Subcutaneous abdominal adipose tissue (tissue), 5 donors: ENCODE data around the gene TCHHL1.

Source experiments
- H3K27ac ChIP-seq: one replicate; pipeline ENCODE4 v1.7.0; 2013; ENCODE audit warnings: low read depth, mild to moderate bottlenecking, inconsistent platforms, low read length, moderate library complexity
- H3K27me3 ChIP-seq, 5 donors: one replicate each; pipeline ENCODE4 v1.7.0; 2013; ENCODE audit warnings: low read length in 5 of 5, inconsistent platforms in 1 of 5; ENCODE audit not compliant: control insufficient read depth in 5 of 5, insufficient read depth in 4 of 5
- H3K36me3 ChIP-seq, 5 donors: one replicate each; pipeline ENCODE4 v1.7.0; 2013; ENCODE audit warnings: low read length in 5 of 5; ENCODE audit not compliant: control insufficient read depth in 5 of 5, insufficient read depth in 5 of 5
- H3K4me1 ChIP-seq, 5 donors: one replicate each; pipeline ENCODE4 v1.7.0; 2013; ENCODE audit warnings: low read length in 5 of 5, mild to moderate bottlenecking in 3 of 5, moderate library complexity in 1 of 5; ENCODE audit not compliant: control insufficient read depth in 5 of 5, insufficient read depth in 5 of 5
- H3K4me3 ChIP-seq, 5 donors: one replicate each; pipeline ENCODE4 v1.7.0; 2013; ENCODE audit warnings: low read length in 5 of 5, low read depth in 1 of 5
- H3K9ac ChIP-seq, 5 donors: one replicate each; pipeline ENCODE4 v1.7.0; 2013; ENCODE audit warnings: low read length in 5 of 5, mild to moderate bottlenecking in 4 of 5, moderate library complexity in 3 of 5
- H3K9me3 ChIP-seq, 5 donors: one replicate each; pipeline ENCODE4 v1.7.0; 2013; ENCODE audit warnings: low read length in 5 of 5; ENCODE audit not compliant: control insufficient read depth in 5 of 5
- donor health status: healthy.
- donor health status: healthy.
- donor health status: healthy.
- donor health status: healthy.
- donor health status: healthy.

TCHHL1 gene

DNA sequence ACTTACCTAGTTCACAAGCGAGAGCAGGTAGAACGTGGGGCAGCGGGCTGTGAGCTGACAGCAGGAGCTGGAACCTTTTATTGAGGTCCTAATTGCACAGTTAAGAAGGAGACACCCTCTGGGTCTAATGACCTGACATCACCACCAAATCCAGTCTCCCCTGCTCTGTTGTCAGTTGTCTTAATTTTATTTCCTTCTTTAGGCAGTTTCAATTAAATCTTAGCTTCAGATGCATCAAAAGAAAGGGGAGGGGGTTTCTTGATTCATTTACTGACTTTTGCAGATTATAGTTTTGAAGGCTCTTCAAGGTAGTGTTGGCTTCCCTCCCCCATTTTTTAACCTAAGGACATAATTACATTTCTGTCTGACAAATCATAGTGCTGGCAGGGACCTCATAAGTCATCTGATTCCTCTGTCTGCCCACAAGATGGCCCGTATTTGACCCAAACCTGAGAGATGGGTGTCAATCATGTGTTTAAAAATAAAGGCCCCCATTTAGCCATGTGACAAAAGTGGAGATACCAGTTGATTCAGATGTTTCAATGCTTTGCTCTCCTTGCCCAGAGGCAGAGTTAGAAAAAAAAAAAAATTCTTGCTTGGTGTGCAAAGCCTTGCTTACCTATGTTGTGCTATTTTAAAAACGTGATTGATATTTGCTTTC, at the start of gene TCHHL1:
Gene TCHHL1, minus strand, starts transcription at position 51 of the 661 bp plus-strand sequence. CDS start 921 bp downstream, outside the sequence.
- Histone ChIP-seq H3K4me1 (peaks cover 0 to 5% (median 0%) of the 10 kb centered on the region in 5 donors), H3K27ac (no peak within 1 kb of the TSS), H3K9me3 (peaks cover 4 to 7% (median 5%) of the 10 kb centered on the region in 5 donors), H3K4me3 (no peak within 1 kb of the TSS), H3K36me3 (no peaks in the 10 kb centered on the region), H3K9ac (no peak within 1 kb of the TSS), H3K27me3 (peaks cover 0 to 5% (median 3%) of the 10 kb centered on the region in 5 donors)

- Histone ChIP-seq H3K4me1 (no peaks in the 10 kb centered on the region), H3K9me3 (peaks cover 0 to 13% (median 6%) of the 10 kb centered on the region in 5 donors)
These were observed 48.4 kb upstream of the TCHHL1 start for GRCh38 chr1:152137215-152137614.

GRCh38 chr1:152130186-152130585, 41.3 kb upstream of the TCHHL1 start:
- Histone ChIP-seq H3K36me3 (no peaks in the 10 kb centered on the region), H3K27ac (no peak overlapping the region), H3K27me3 (peaks cover 0 to 11% (median 0%) of the 10 kb centered on the region in 5 donors), H3K9ac (no peak overlapping the region), H3K9me3 (peaks cover 0 to 17% (median 6%) of the 10 kb centered on the region in 5 donors), H3K4me3 (no peak overlapping the region), H3K4me1 (no peaks in the 10 kb centered on the region)

More at GRCh38 chr1:152137215-152137614, 48.4 kb upstream of the TCHHL1 start:
- Histone ChIP-seq H3K4me3 (no peak overlapping the region), H3K36me3 (no peaks in the 10 kb centered on the region), H3K9ac (no peak overlapping the region), H3K27ac (no peak overlapping the region), H3K27me3 (peaks cover 0 to 5% (median 0%) of the 10 kb centered on the region in 5 donors)

- no peaks in the 10 kb centered on the region for H3K36me3 ChIP-seq
- H3K9me3 ChIP-seq, result peaks cover 0 to 8% (median 3%) of the 10 kb centered on the region in 5 donors
- H3K9ac ChIP-seq, result no peak overlapping the region
- H3K27ac ChIP-seq, result no peak overlapping the region
- H3K4me1 ChIP-seq, result no peaks in the 10 kb centered on the region
- peaks cover 0 to 11% (median 5%) of the 10 kb centered on the region in 5 donors for H3K27me3 ChIP-seq
- H3K4me3 ChIP-seq, result no peak overlapping the region
These were observed 38.8 kb upstream of the TCHHL1 start for GRCh38 chr1:152127673-152128072.

DNA sequence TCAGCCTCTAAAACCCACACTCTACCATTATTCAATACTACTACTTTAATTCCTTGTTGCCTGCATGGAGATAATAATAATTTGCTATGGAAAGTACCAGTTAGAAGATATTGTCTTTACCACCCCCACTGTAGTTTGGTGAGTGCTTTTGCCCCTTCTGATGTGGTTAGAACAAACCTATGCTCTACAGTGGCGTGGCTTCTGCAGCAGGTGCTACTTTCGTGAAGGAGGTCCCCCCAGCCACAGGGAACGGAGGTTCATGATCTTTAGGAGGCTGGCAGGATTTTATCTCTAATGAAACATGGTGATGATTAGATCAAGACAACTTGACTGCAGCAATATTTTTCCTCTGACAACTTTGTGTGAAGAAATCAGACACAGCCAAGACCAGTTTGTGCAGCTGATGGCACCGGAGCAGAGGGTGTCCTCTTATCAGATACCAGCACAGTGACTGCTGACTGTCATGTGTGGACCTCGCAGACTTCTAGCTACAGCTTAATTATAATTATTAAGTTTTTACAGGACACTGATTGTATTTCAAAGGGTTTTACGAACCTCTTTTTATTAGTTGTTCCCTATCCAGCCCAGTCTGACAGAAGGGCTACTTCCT, 37.1 kb upstream of the TCHHL1 start:
- Histone ChIP-seq H3K9ac (no peak overlapping the region), H3K27me3 (peaks cover 0 to 8% (median 5%) of the 10 kb centered on the region in 5 donors), H3K36me3 (no peaks in the 10 kb centered on the region), H3K9me3 (no peaks in the 10 kb centered on the region), H3K4me3 (no peak overlapping the region), H3K27ac (no peak overlapping the region), H3K4me1 (no peaks in the 10 kb centered on the region)

- peaks cover 8 to 16% (median 14%) of the 10 kb centered on the region in 5 donors for H3K27me3 ChIP-seq
- H3K4me1 ChIP-seq, result no peaks in the 10 kb centered on the region
- no peaks in the 10 kb centered on the region for H3K36me3 ChIP-seq
- H3K9me3 ChIP-seq, result no peaks in the 10 kb centered on the region
- H3K4me3 ChIP-seq, result no peak overlapping the region
- H3K27ac ChIP-seq, result no peak overlapping the region
- no peak overlapping the region for H3K9ac ChIP-seq
These were observed 30.1 kb upstream of the TCHHL1 start for GRCh38 chr1:152118915-152119314.

GRCh38 chr1:152115344-152115743, 26.5 kb upstream of the TCHHL1 start, which contains the start of gene TCHH:
Gene TCHH, minus strand, starts transcription at chr1:152115444. Its CDS starts 1,364 bp downstream, at chr1:152114080.
- Histone ChIP-seq H3K4me3 (no peak within 1 kb of the TSS), H3K27me3 (peaks cover 25 to 45% (median 34%) of the 10 kb centered on the region in 5 donors), H3K9ac (no peak within 1 kb of the TSS), H3K9me3 (no peaks in the 10 kb centered on the region), H3K4me1 (peaks cover 7 to 24% (median 23%) of the 10 kb centered on the region in 5 donors), H3K36me3 (no peaks in the 10 kb centered on the region), H3K27ac (no peak within 1 kb of the TSS)

- H3K27ac ChIP-seq, result no peak overlapping the region
- H3K36me3 ChIP-seq, result no peaks in the 10 kb centered on the region
- peak overlapping the region in 3 of 5 donors; percentile 50 to 58 (median 56) for H3K4me3 ChIP-seq
- no peak overlapping the region for H3K9ac ChIP-seq
- H3K27me3 ChIP-seq, result peaks cover 41 to 67% (median 55%) of the 10 kb centered on the region in 5 donors
- H3K9me3 ChIP-seq, result peaks cover 0 to 11% (median 7%) of the 10 kb centered on the region in 5 donors
- H3K4me1 ChIP-seq, result peaks cover 7 to 47% (median 38%) of the 10 kb centered on the region in 5 donors
These were observed 24.1 kb upstream of the TCHHL1 start for GRCh38 chr1:152112885-152113432.

DNA sequence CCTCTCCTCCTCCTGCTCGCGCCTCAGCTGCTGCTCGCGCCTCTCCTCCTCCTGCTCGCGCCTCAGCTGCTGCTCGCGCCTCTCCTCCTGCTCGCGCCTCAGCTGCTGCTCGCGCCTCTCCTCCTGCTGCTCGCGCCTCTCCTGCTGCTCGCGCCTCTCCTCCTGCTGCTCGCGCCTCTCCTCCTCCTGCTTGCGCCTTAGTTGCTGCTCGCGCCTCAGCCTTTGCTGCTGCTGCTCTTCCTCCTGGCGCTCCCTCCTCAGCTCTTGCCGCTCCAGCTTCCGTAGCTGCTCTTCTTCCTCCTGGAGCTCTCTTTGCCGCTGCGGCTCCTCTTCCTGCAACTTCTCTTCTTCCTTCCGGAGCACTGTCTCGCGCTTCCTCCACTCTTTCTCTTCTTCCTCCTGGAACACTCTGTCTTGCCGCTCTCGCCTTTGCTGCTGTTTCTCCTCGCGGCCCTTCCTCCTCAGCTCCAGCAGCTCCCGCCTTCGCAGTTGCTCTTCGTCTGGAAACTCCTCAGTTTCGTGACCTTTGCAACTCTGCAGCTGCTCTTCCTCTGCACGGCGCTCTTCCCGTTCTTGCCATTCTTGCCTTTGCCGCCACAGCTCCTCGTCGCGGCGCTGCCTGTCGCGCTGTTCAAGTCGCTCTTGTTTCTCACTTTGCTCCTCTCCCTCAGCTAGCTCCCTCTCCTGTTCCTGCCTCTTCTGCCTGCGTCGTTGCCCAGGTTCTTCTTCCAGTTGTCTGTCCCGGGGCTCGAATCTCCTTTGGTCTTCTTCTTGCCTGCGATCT, 23.4 kb upstream of the TCHHL1 start:
- peaks cover 0 to 17% (median 13%) of the 10 kb centered on the region in 5 donors for H3K9me3 ChIP-seq
- peaks cover 7 to 53% (median 44%) of the 10 kb centered on the region in 5 donors for H3K4me1 ChIP-seq
- no peaks in the 10 kb centered on the region for H3K36me3 ChIP-seq
- H3K4me3 ChIP-seq, result peak overlapping the region; percentile 50 to 58 (median 56)
- no peak overlapping the region for H3K9ac ChIP-seq
- no peak overlapping the region for H3K27ac ChIP-seq
- peaks cover 46 to 74% (median 62%) of the 10 kb centered on the region in 5 donors for H3K27me3 ChIP-seq
